Caco-2 (cell line): ENCODE data around the gene SPSB3. TPM values are rescaled to one million over a fixed set of nuclear protein-coding genes. Genes with fewer than 3 reads are reported as not detected.

Experiments used
- Bru-seq: library from RNA; stranded (reverse); fragments of 400-500 nt; gene quantifications from one replicate; lab custom pipeline; 2021; lab: Mats Ljungman, UMichigan
- BruChase-seq, 2 experiments: library from RNA; stranded (reverse); fragments of 400-500 nt; gene quantifications; one replicate each; lab custom pipeline; 2021; lab: Mats Ljungman, UMichigan
- BruUV-seq: library from RNA; stranded (reverse); fragments of 400-500 nt; replicated peaks from 2 replicates; lab custom pipeline; 2021; lab: Mats Ljungman, UMichigan
- CTCF ChIA-PET: fragments of 300-600 bp; sonication (Branson Sonifier 250); formaldehyde crosslinking; loops from one replicate; lab custom pipeline; 2022; ENCODE audit warnings: antibody characterized with exemption; lab: Charles Lee
- POLR2A ChIA-PET: fragments of 300-600 bp; sonication (Branson Sonifier 250); formaldehyde crosslinking; loops from one replicate; lab custom pipeline; 2022; ENCODE audit warnings: antibody characterized with exemption; lab: Charles Lee
- DNase-seq, 2 experiments: peaks; one replicate each; pipeline versions ENCODE4 v3.0.0 to v3.0.0-alpha.2; 2020 to 2022
- H3K27me3 ChIP-seq: replicated peaks from 2 replicates; pipeline ENCODE4 v1.6.0; 2011; ENCODE audit warnings: low read length; ENCODE audit not compliant: control insufficient read depth, insufficient read depth
- H3K36me3 ChIP-seq: 2 replicates; pipeline ENCODE4 v1.5.1; 2011; ENCODE audit warnings: low read length; ENCODE audit not compliant: control insufficient read depth, insufficient read depth
- H3K4me1 ChIP-seq: fragments of 250-450 bp; sonication (Bioruptor Pico); 2 replicates; pipeline ENCODE4 v1.5.1; 2020; ENCODE audit warnings: mild to moderate bottlenecking
- H3K4me3 ChIP-seq: 2 replicates; pipeline ENCODE4 v1.5.1; 2011; ENCODE audit warnings: low read depth, mild to moderate bottlenecking, control low read depth, low read length
- H3K9me3 ChIP-seq: fragments of 250-450 bp; sonication (Bioruptor Pico); 2 replicates; pipeline ENCODE4 v1.5.1; 2020; ENCODE audit warnings: mild to moderate bottlenecking, moderate library complexity
- H3K27ac Mint-ChIP-seq: one replicate; pipeline ENCODE4 v1.8.0; 2022; ENCODE audit warnings: mixed read lengths; ENCODE audit not compliant: unreplicated experiment
- H3K27me3 Mint-ChIP-seq: one replicate; pipeline ENCODE4 v1.8.0; 2022; ENCODE audit warnings: mixed read lengths; ENCODE audit not compliant: insufficient read depth, unreplicated experiment
- H3K36me3 Mint-ChIP-seq: one replicate; pipeline ENCODE4 v1.8.0; 2022; ENCODE audit warnings: mild to moderate bottlenecking, mixed read lengths; ENCODE audit not compliant: insufficient read depth, unreplicated experiment
- H3K4me1 Mint-ChIP-seq: one replicate; pipeline ENCODE4 v1.8.0; 2022; ENCODE audit warnings: low read depth, mixed read lengths; ENCODE audit not compliant: unreplicated experiment
- H3K4me3 Mint-ChIP-seq: one replicate; pipeline ENCODE4 v1.8.0; 2022; ENCODE audit warnings: mild to moderate bottlenecking, moderate library complexity, mixed read lengths; ENCODE audit not compliant: unreplicated experiment
- H3K9me3 Mint-ChIP-seq: one replicate; pipeline ENCODE4 v1.8.0; 2022; ENCODE audit warnings: mixed read lengths; ENCODE audit not compliant: unreplicated experiment
- CTCF ChIP-seq, 2 experiments: fragments of 200-600 bp in 1 of 2; IDR thresholded peaks; 1 replicate in 1 of 2; 2 replicates in 1 of 2; pipeline versions ENCODE4 v1.5.1 to v1.8.0; 2011 to 2022; ENCODE audit warnings: antibody characterized with exemption in 1 of 2, control low read depth in 1 of 2, inconsistent platforms in 1 of 2, low read depth in 1 of 2, low read length in 1 of 2, mild to moderate bottlenecking in 1 of 2, moderate library complexity in 1 of 2; ENCODE audit not compliant: insufficient read depth in 1 of 2, severe bottlenecking in 1 of 2, unreplicated experiment in 1 of 2
- intact Hi-C: fragments of 100-400 bp; cut with micrococcal nuclease; formaldehyde crosslinking; loops from one replicate; pipeline ENCODE4 v1.10.0; 2022; ENCODE audit not compliant: unreplicated experiment
- long read RNA-seq: library from polyadenylated mRNA; stranded (forward); transcript quantifications from one replicate; pipeline ENCODE4 v2.0.0, GENCODE V29; 2022
- total RNA-seq: library from RNA; stranded (reverse); gene quantifications from 2 replicates; pipeline ENCODE4 v1.2.3, GENCODE V29; 2022

Gene SPSB3
- 26.0 and 28.0 TPM in 2 replicates for total RNA-seq
- percentile 49 among the genes with signal in this experiment for Bru-seq, nascent RNA
- BruChase-seq, experiment 1, labeled RNA remaining after a 2-hour chase = percentile 54 among the genes with signal in this experiment
- percentile 65 among the genes with signal in this experiment for BruChase-seq, experiment 2, labeled RNA remaining after a 6-hour chase
- long read RNA-seq, transcript SPSB3-208 (7 exons, 1,784 nt) = major isoform, 67 of 120 reads
- long read RNA-seq, transcript SPSB3-201 (6 exons, 1,449 nt) = minor isoform, 9 of 120 reads
- long read RNA-seq, transcript SPSB3-209 (6 exons, 1,628 nt) = minor isoform, 15 of 120 reads
- long read RNA-seq, partial matches to known transcripts = 9 of 120 reads
- long read RNA-seq, other reads (novel, unspliced or antisense) = 16 of 120 reads

- POLR2A ChIA-PET = interaction anchor here (0.6 to 1.8 kb wide), 13 partner anchors 8 to 1087 kb away, joined by 3 to 36 read pairs (median 6); partner anchors contain the start of genes CRAMP1, EME2, FAHD1 and HAGH
- no peaks in the 10 kb centered on the region for H3K9me3 ChIP-seq
- H3K36me3 Mint-ChIP-seq = peaks cover 62% of the 10 kb centered on the region
- peak; percentile 99 to 100 for DNase-seq
- intact Hi-C loops = loop anchor here (1.0 to 5.0 kb wide), 2 partner anchors 9 to 40 kb away; partner anchors contain the start of gene MRPS34
- H3K9me3 Mint-ChIP-seq = no peaks in the 10 kb centered on the region
- CTCF ChIA-PET = interaction anchor here (0.6 to 1.6 kb wide), 11 partner anchors 9 to 358 kb away, joined by 3 to 14 read pairs (median 4); partner anchors contain the start of genes EME2, IGFALS, JPT2 and MAPK8IP3
- peak within 1 kb of the TSS; percentile 93 for H3K4me3 ChIP-seq
- H3K27me3 ChIP-seq = no peaks in the 10 kb centered on the region
- peaks cover 7% of the 10 kb centered on the region for H3K4me1 ChIP-seq
- H3K27ac Mint-ChIP-seq = peak within 1 kb of the TSS; percentile 81
- H3K27me3 Mint-ChIP-seq = no peaks in the 10 kb centered on the region
- H3K4me3 Mint-ChIP-seq = peak within 1 kb of the TSS; percentile 86
- H3K36me3 ChIP-seq = peaks cover 2% of the 10 kb centered on the region; the same call in 1 of the 2 replicates
- BruUV-seq = no TSS peak
- TF ChIP-seq CTCF (IDR thresholded peaks at IDR 0.05; ENCODE audit: insufficient read depth in 1 of 2, low read depth in 1 of 2, low read length in 1 of 2, severe bottlenecking in 1 of 2, unreplicated experiment in 1 of 2) = peak in 1 of 2 experiments; percentile 19
- peaks cover 8% of the 10 kb centered on the region for H3K4me1 Mint-ChIP-seq
Measured at GRCh38 chr16:1782408-1783264, at the start of gene SPSB3, which contains the start of gene NUBP2. Gene SPSB3 (minus strand): TSS chr16:1782571. CDS start chr16:1781483, 1,088 bp downstream. Gene NUBP2 (plus strand): TSS chr16:1782960. CDS start chr16:1783021, 61 bp downstream.

- Mint-ChIP-seq H3K27ac (no peak overlapping the region), H3K4me3 (no peak overlapping the region), H3K4me1 (no peaks in the 10 kb centered on the region), H3K27me3 (no peaks in the 10 kb centered on the region), H3K9me3 (no peaks in the 10 kb centered on the region), H3K36me3 (peaks cover 10% of the 10 kb centered on the region)
- CTCF ChIA-PET = no interaction called here
- Histone ChIP-seq H3K9me3 (no peaks in the 10 kb centered on the region), H3K27me3 (no peaks in the 10 kb centered on the region), H3K4me3 (no peak overlapping the region), H3K36me3 (no peaks in the 10 kb centered on the region), H3K4me1 (peaks cover 13% of the 10 kb centered on the region; the same call in 1 of the 2 replicates)
- POLR2A ChIA-PET = no interaction called here
- no peak for DNase-seq
- BruUV-seq = no TSS peak
- TF ChIP-seq CTCF (IDR thresholded peaks at IDR 0.05; ENCODE audit: insufficient read depth in 1 of 2, low read depth in 1 of 2, low read length in 1 of 2, severe bottlenecking in 1 of 2, unreplicated experiment in 1 of 2) = no peak
- intact Hi-C loops = no loop called here
Measured at GRCh38 chr16:1831186-1832075, 49.1 kb upstream of the SPSB3 start.
